ENCODE data around the gene DNAAF2. TPM values are rescaled to one million over a fixed set of nuclear protein-coding genes. Genes with fewer than 3 reads are reported as not detected.

DNAAF2 gene
- total and polyA plus RNA-seq, 2 of the 13 experiments (the other 11 are each of a cell fraction or from before 2014, with no cell fraction given): 6.1 to 13.6 TPM

DNA sequence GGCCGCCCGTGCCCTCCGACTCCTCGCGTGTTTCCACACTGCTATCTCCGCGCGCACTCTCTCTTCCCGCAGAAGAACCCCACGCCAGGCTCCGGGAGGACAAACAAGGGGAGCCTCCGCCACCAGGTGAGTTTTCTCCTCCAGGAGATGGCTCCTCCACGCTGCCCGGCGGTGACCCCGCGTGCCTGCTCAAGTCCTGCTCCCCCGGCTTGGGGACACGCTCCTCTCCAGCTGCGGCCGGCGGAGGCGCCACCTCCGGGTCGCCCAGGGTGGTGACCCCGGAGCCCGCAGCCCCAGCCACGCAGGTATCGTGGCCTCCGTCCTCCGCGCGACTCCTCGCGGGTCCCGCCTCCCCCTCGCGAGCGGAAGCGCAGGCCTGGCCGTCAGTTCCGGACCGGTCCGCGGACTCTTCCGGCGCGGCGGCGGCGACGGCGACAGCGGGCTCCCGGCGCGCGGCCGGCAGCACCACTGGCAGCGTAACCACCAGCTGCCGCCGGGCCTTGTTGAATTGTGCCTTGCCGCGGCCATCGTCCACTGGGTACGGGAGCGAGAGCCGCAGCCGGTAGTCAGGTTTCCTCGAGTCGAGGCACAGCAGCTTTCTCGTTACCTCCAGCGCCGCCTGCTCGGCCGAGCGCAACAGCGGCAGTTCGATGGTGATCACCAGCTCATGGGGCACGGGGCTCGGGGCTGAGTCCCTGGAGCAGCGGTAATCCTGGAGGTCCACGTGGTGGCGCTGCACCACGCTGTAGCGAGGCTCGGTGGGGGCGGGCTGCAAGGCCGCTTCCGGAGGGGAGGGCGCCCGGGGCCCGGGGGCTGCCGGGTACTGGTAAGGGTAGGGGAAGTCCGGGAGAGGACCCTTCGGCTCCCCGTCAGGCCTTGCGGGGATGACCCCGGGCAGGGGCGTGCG lies 1.2 kb downstream of the DNAAF2 start (continued):
- TF ChIP-seq CBFB (CRISPR knock-in tag; IDR thresholded peaks at IDR 0.05) (0 out of 2 replicates have a peak, but pooled peaks have one; percentile 61), DMAP1 (CRISPR knock-in tag; IDR thresholded peaks at IDR 0.05) (peak; percentile 89), KLF16 (CRISPR knock-in tag; IDR thresholded peaks at IDR 0.05) (peak; percentile 52 to 64; a peak in 1 of 4 replicates), PRMT3 (CRISPR knock-in tag; IDR thresholded peaks at IDR 0.05; ENCODE audit: borderline replicate concordance, low read depth) (peak; percentile 74), DPF2 (CRISPR knock-in tag; IDR thresholded peaks at IDR 0.05; ENCODE audit: borderline replicate concordance, low read depth) (peak; percentile 44; the same call in 1 of the 2 replicates), ARNTL (CRISPR knock-in tag; IDR thresholded peaks at IDR 0.05) (no peak), SNAI1 (CRISPR knock-in tag; IDR thresholded peaks at IDR 0.05; ENCODE audit: borderline replicate concordance) (0 out of 2 replicates have a peak, but pooled peaks have one; percentile 41), ZC3H4 (CRISPR knock-in tag; IDR thresholded peaks at IDR 0.05; ENCODE audit: borderline replicate concordance) (peak; percentile 22; the same call in 1 of the 2 replicates), ZNF878 (CRISPR knock-in tag; IDR thresholded peaks at IDR 0.05) (0 out of 2 replicates have a peak, but pooled peaks have one; percentile 14), ZNF761 (CRISPR knock-in tag; conservative IDR thresholded peaks at IDR 0.05) (peak; percentile 93), ATAD3A (CRISPR knock-in tag; IDR thresholded peaks at IDR 0.05) (no peak), FOXA3 (CRISPR knock-in tag; IDR thresholded peaks at IDR 0.05) (peak; percentile 31)
- TF ChIP-seq, protein P1, sequence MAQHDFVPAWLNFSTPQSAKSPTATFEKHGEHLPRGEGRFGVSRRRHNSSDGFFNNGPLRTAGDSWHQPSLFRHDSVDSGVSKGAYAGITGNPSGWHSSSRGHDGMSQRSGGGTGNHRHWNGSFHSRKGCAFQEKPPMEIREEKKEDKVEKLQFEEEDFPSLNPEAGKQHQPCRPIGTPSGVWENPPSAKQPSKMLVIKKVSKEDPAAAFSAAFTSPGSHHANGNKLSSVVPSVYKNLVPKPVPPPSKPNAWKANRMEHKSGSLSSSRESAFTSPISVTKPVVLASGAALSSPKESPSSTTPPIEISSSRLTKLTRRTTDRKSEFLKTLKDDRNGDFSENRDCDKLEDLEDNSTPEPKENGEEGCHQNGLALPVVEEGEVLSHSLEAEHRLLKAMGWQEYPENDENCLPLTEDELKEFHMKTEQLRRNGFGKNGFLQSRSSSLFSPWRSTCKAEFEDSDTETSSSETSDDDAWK (CRISPR knock-in tag; IDR thresholded peaks at IDR 0.05): no peak
- TF ChIP-seq, protein P2, sequence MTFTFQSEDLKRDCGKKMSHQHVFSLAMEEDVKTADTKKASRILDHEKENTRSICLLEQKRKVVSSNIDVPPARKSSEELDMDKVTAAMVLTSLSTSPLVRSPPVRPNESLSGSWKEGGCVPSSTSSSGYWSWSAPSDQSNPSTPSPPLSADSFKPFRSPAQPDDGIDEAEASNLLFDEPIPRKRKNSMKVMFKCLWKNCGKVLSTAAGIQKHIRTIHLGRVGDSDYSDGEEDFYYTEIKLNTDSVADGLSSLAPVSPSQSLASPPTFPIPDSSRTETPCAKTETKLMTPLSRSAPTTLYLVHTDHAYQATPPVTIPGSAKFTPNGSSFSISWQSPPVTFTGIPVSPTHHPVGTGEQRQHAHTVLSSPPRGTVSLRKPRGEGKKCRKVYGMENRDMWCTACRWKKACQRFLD (CRISPR knock-in tag; IDR thresholded peaks at IDR 0.05; ENCODE audit: borderline replicate concordance): no peak
- TF ChIP-seq, protein P3, sequence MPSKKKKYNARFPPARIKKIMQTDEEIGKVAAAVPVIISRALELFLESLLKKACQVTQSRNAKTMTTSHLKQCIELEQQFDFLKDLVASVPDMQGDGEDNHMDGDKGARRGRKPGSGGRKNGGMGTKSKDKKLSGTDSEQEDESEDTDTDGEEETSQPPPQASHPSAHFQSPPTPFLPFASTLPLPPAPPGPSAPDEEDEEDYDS (CRISPR knock-in tag; IDR thresholded peaks at IDR 0.05): peak; percentile 34
- TF ChIP-seq, protein P4, sequence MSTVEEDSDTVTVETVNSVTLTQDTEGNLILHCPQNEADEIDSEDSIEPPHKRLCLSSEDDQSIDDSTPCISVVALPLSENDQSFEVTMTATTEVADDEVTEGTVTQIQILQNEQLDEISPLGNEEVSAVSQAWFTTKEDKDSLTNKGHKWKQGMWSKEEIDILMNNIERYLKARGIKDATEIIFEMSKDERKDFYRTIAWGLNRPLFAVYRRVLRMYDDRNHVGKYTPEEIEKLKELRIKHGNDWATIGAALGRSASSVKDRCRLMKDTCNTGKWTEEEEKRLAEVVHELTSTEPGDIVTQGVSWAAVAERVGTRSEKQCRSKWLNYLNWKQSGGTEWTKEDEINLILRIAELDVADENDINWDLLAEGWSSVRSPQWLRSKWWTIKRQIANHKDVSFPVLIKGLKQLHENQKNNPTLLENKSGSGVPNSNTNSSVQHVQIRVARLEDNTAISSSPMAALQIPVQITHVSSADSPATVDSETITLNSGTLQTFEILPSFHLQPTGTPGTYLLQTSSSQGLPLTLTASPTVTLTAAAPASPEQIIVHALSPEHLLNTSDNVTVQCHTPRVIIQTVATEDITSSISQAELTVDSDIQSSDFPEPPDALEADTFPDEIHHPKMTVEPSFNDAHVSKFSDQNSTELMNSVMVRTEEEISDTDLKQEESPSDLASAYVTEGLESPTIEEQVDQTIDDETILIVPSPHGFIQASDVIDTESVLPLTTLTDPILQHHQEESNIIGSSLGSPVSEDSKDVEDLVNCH (CRISPR knock-in tag; IDR thresholded peaks at IDR 0.05): no peak
- TF ChIP-seq, protein P5, sequence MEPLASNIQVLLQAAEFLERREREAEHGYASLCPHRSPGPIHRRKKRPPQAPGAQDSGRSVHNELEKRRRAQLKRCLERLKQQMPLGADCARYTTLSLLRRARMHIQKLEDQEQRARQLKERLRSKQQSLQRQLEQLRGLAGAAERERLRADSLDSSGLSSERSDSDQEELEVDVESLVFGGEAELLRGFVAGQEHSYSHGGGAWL (CRISPR knock-in tag; IDR thresholded peaks at IDR 0.05): peak; percentile 86
- TF ChIP-seq, protein P6, sequence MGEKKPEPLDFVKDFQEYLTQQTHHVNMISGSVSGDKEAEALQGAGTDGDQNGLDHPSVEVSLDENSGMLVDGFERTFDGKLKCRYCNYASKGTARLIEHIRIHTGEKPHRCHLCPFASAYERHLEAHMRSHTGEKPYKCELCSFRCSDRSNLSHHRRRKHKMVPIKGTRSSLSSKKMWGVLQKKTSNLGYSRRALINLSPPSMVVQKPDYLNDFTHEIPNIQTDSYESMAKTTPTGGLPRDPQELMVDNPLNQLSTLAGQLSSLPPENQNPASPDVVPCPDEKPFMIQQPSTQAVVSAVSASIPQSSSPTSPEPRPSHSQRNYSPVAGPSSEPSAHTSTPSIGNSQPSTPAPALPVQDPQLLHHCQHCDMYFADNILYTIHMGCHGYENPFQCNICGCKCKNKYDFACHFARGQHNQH (CRISPR knock-in tag; IDR thresholded peaks at IDR 0.05): peak; percentile 76
- TF ChIP-seq, protein P7, sequence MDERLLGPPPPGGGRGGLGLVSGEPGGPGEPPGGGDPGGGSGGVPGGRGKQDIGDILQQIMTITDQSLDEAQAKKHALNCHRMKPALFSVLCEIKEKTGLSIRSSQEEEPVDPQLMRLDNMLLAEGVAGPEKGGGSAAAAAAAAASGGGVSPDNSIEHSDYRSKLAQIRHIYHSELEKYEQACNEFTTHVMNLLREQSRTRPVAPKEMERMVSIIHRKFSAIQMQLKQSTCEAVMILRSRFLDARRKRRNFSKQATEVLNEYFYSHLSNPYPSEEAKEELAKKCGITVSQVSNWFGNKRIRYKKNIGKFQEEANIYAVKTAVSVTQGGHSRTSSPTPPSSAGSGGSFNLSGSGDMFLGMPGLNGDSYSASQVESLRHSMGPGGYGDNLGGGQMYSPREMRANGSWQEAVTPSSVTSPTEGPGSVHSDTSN (CRISPR knock-in tag; IDR thresholded peaks at IDR 0.05): no peak
